Endothelial cell of umbilical vein (primary cell): Measurements from ENCODE around the gene ALDH1A3. TPM values are rescaled to one million over a fixed set of nuclear protein-coding genes. Genes with fewer than 3 reads are reported as not detected.

Source experiments
- BruUV-seq: library from RNA; stranded (reverse); fragments of 400-500 nt; replicated peaks from 2 replicates; lab custom pipeline; 2021; lab: Mats Ljungman, UMichigan
- CTCF ChIA-PET: fragments of 300-600, 350-600 bp; sonication (Branson Sonifier 250); formaldehyde crosslinking; loops from one replicate; lab custom pipeline; 2021; ENCODE audit warnings: antibody characterized with exemption, inconsistent platforms; lab: Charles Lee
- POLR2A ChIA-PET: fragments of 300-600, 350-600 bp; sonication (Branson Sonifier 250); formaldehyde crosslinking; loops from one replicate; lab custom pipeline; 2021; ENCODE audit warnings: antibody characterized with exemption, inconsistent platforms; lab: Charles Lee
- DNase-seq: peaks from one replicate; pipeline ENCODE4 v3.0.0-alpha.2; 2011; ENCODE audit warnings: low read depth, low spot score
- FAIRE-seq: peaks from 2 replicates; lab custom pipeline; 2011; peaks lifted over from hg19 to GRCh38; lab: Jason Lieb, UNC
- H2AFZ ChIP-seq: 2 replicates; pipeline ENCODE4 v1.6.0; 2012; ENCODE audit warnings: low read depth, low read length, control low read depth, inconsistent platforms
- H3K27ac ChIP-seq: 2 replicates; pipeline ENCODE4 v1.5.1; 2011; ENCODE audit warnings: low read depth, mild to moderate bottlenecking, control low read depth, low read length, moderate library complexity; ENCODE audit not compliant: insufficient read depth
- H3K27me3 ChIP-seq, 2 experiments: 2 replicates each; pipeline versions ENCODE4 v1.6.0 to v1.6.1; 2011; ENCODE audit warnings: low read length in 2 of 2, mixed read lengths in 1 of 2; ENCODE audit not compliant: control insufficient read depth in 2 of 2, insufficient read depth in 2 of 2
- H3K36me3 ChIP-seq, 2 experiments: 2 replicates in 1 of 2; 3 replicates in 1 of 2; pipeline ENCODE4 v1.5.1; 2011; ENCODE audit warnings: low read length in 2 of 2, mild to moderate bottlenecking in 1 of 2, moderate library complexity in 1 of 2; ENCODE audit not compliant: control insufficient read depth in 2 of 2, insufficient read depth in 2 of 2; ENCODE audit errors: extremely low read depth in 1 of 2
- H3K4me1 ChIP-seq: 3 replicates; pipeline ENCODE4 v1.5.1; 2011; ENCODE audit warnings: mild to moderate bottlenecking, low read length; ENCODE audit not compliant: control insufficient read depth, insufficient read depth; ENCODE audit errors: extremely low read depth
- H3K4me2 ChIP-seq: 2 replicates; pipeline ENCODE4 v1.6.1; 2011; ENCODE audit warnings: low read length, control low read depth, mixed read lengths; ENCODE audit not compliant: insufficient read depth
- H3K4me3 ChIP-seq, 3 experiments: fragments of 200-600 bp in 1 of 3; sonication (generic), shearing (Covaris generic) in 1 of 3; replicated peaks in 1 of 3; 2 replicates each; pipeline ENCODE4 v1.5.1; 2011 to 2016; ENCODE audit warnings: control low read depth in 3 of 3, low read length in 3 of 3, mild to moderate bottlenecking in 2 of 3, inconsistent platforms in 1 of 3, low read depth in 1 of 3, moderate library complexity in 1 of 3; ENCODE audit not compliant: insufficient read depth in 1 of 3
- H3K79me2 ChIP-seq: 2 replicates; pipeline ENCODE4 v1.6.0; 2012; ENCODE audit warnings: low read length, inconsistent platforms; ENCODE audit not compliant: control insufficient read depth, insufficient read depth
- H3K9ac ChIP-seq: replicated peaks from 2 replicates; pipeline ENCODE3; 2011; ENCODE audit warnings: low read length, control low read depth; ENCODE audit not compliant: insufficient read depth; ENCODE audit errors: extremely low read depth
- H3K9me1 ChIP-seq: replicated peaks from 3 replicates; pipeline ENCODE4 v1.6.0; 2011; ENCODE audit warnings: mild to moderate bottlenecking, low read length; ENCODE audit not compliant: control insufficient read depth, insufficient read depth; ENCODE audit errors: extremely low read depth
- H3K9me3 ChIP-seq: replicated peaks from 2 replicates; pipeline ENCODE4 v1.5.1; 2012; ENCODE audit warnings: low read length, inconsistent platforms; ENCODE audit not compliant: control insufficient read depth, insufficient read depth
- H4K20me1 ChIP-seq: replicated peaks from 2 replicates; pipeline ENCODE3; 2011; ENCODE audit warnings: mild to moderate bottlenecking, low read length; ENCODE audit not compliant: control insufficient read depth, insufficient read depth; ENCODE audit errors: extremely low read depth
- FOS ChIP-seq: IDR thresholded peaks from 2 replicates; pipeline ENCODE4 v1.6.1; 2011; ENCODE audit warnings: mild to moderate bottlenecking, low read length, moderate library complexity, borderline replicate concordance; ENCODE audit not compliant: insufficient read depth
- GATA2 ChIP-seq: IDR thresholded peaks from 2 replicates; pipeline ENCODE4 v1.7.0; 2011; ENCODE audit warnings: low read depth, mild to moderate bottlenecking, moderate library complexity, mixed read lengths, low read length; ENCODE audit not compliant: insufficient read length, insufficient read depth
- JUN ChIP-seq: IDR thresholded peaks from 2 replicates; pipeline ENCODE4 v1.6.1; 2011; ENCODE audit warnings: borderline replicate concordance, low read depth; ENCODE audit not compliant: insufficient read length, insufficient read depth
- MYC ChIP-seq: IDR thresholded peaks from one replicate; pipeline ENCODE4 v1.6.1; 2011; ENCODE audit warnings: mild to moderate bottlenecking, low read depth, low read length
- POLR2A ChIP-seq: IDR thresholded peaks from 2 replicates; pipeline ENCODE4 v1.6.1; 2012; ENCODE audit warnings: low read depth, mild to moderate bottlenecking, control low read depth, low read length
- POLR2AphosphoS5 ChIP-seq: IDR thresholded peaks from 2 replicates; pipeline ENCODE4 v1.6.1; 2012; ENCODE audit warnings: low read depth, mild to moderate bottlenecking, control low read depth, low read length, moderate library complexity; ENCODE audit not compliant: insufficient read depth
- dilution Hi-C: fragments of 300-500 bp; cut with MboI; formaldehyde crosslinking; loops from one replicate; pipeline ENCODE4 v1.15.0; 2019; ENCODE audit warnings: low sequenced_read_pairs; ENCODE audit not compliant: extremely low pct_ligation_motif_present
- intact Hi-C: fragments of 100-400 bp; cut with micrococcal nuclease; formaldehyde crosslinking; loops from one replicate; pipeline ENCODE4 v1.10.0; 2022
- polyA plus RNA-seq, 4 experiments: library from polyadenylated mRNA; depleted of rRNA in 3 of 4; stranded (reverse) in 3 of 4; unstranded in 1 of 4; fragments of >200 nt; gene quantifications; 2 replicates each; pipeline versions ENCODE4 v1.2.1 to v1.2.3, GENCODE V29; 2011 to 2012; ENCODE audit warnings: missing spikeins in 1 of 4
- total RNA-seq: library from RNA; stranded (reverse); gene quantifications from 2 replicates; pipeline ENCODE4 v1.2.3, GENCODE V29; 2021
- TF ChIP-seq, protein P1 (sequence below): IDR thresholded peaks from 2 replicates; pipeline ENCODE4 v1.6.1; 2011; ENCODE audit not compliant: insufficient read depth, insufficient read length

ALDH1A3 gene
- total and polyA plus RNA-seq, 2 donors (not counting 3 experiments of a cell fraction or from before 2014, with no cell fraction given): 2.8 to 5.8 TPM

DNA sequence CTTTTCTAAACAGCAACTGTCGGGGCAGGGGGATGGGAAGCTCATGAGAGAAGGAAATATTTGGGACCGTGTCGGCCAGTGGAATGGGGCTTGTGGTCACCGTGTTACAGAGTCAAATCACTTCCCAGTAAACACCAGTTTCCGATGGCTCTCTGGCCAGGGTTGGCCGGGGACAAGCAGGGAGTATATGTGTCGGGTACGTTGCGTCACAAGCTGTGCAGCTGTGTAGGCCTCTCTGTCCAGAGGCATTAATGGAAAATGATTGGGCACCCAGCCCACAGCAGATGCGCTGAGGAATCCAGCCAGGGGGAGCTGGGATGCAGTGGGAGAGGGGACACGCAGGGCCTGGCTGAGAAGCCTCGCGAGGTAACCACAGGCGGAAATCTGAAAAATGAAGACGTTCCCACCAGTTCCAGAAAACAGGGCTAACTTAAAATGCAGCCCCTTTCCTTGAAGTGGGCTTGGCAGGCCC is 15.8 kb upstream of the ALDH1A3 start:
- Histone ChIP-seq H3K27ac (no peak overlapping the region), H2AFZ (no peak overlapping the region), H3K79me2 (no peaks in the 10 kb centered on the region), H3K27me3 (peaks cover 0 to 2% of the 10 kb centered on the region in 2 experiments), H3K4me3 (no peak overlapping the region), H4K20me1 (no peaks in the 10 kb centered on the region), H3K36me3 (no peaks in the 10 kb centered on the region), H3K4me1 (no peaks in the 10 kb centered on the region), H3K9me3 (no peaks in the 10 kb centered on the region), H3K9me1 (no peaks in the 10 kb centered on the region), H3K9ac (no peak overlapping the region), H3K4me2 (no peak overlapping the region)
- ChIA-PET POLR2A (no interaction called here), CTCF (interaction anchor here (2.0 kb wide), 1 partner anchor 9 kb away, joined by 13 read pairs; no protein-coding TSS in a partner anchor)
- BruUV-seq: no TSS peak
- DNase-seq: no peak
- FAIRE-seq: no peak
- intact Hi-C loops (no loop called here), dilution Hi-C loops (no loop called here)
- TF ChIP-seq MYC (no peak), FOS (no peak), POLR2AphosphoS5 (no peak), POLR2A (no peak), GATA2 (no peak), JUN (no peak)
- TF ChIP-seq, protein P1, sequence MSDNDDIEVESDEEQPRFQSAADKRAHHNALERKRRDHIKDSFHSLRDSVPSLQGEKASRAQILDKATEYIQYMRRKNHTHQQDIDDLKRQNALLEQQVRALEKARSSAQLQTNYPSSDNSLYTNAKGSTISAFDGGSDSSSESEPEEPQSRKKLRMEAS: no peak
